Large intestine (tissue), 12 donors: ENCODE measurements around the gene PRSS48. TPM values are rescaled to one million over a fixed set of nuclear protein-coding genes. Genes with fewer than 3 reads are reported as not detected.
A peak's percentile ranks its signal among the peaks of the same experiment; 100 is the strongest.
"Not testable (repeated sequence)": the region's sequence is repeated elsewhere in the genome, so short reads cannot be mapped to it uniquely, and the experiment has no call there.

ENCODE experiments used
- DNase-seq, 2 donors: peaks; one replicate each; pipeline versions ENCODE4 v3.0.0 to v3.0.0-alpha.2; 2013
- H3K27ac ChIP-seq: one replicate; pipeline ENCODE4 v1.5.1; 2013; ENCODE audit warnings: low read length
- H3K27me3 ChIP-seq: 2 replicates; pipeline ENCODE4 v1.6.1; 2013; ENCODE audit warnings: low read length; ENCODE audit not compliant: control insufficient read depth, insufficient read depth
- H3K36me3 ChIP-seq: 2 replicates; pipeline ENCODE4 v1.6.1; 2013; ENCODE audit warnings: low read length; ENCODE audit not compliant: control insufficient read depth, insufficient read depth
- H3K4me1 ChIP-seq: one replicate; pipeline ENCODE4 v1.6.1; 2013; ENCODE audit warnings: low read length; ENCODE audit not compliant: control insufficient read depth, insufficient read depth
- H3K4me3 ChIP-seq: one replicate; pipeline ENCODE4 v1.5.1; 2013; ENCODE audit warnings: low read length
- H3K9me3 ChIP-seq: one replicate; pipeline ENCODE4 v1.6.1; 2013; ENCODE audit warnings: mild to moderate bottlenecking, low read depth, low read length, moderate library complexity; ENCODE audit not compliant: control insufficient read depth
- WGBS: methylation state at CpG from one replicate; pipeline ENCODE4 v1.1.5; 2013; ENCODE audit warnings: low lambda C conversion rate; ENCODE audit not compliant: insufficient coverage; 5-methylcytosine and 5-hydroxymethylcytosine counted together
- long read RNA-seq, 11 donors: transcript quantifications; one replicate each; lab custom pipeline, GENCODE V29; 2026
- polyA plus RNA-seq: library from polyadenylated mRNA; unstranded; fragments of 120-200 nt; gene quantifications from one replicate; pipeline ENCODE4 v1.2.1, GENCODE V29; 2013

Gene PRSS48, protein sequence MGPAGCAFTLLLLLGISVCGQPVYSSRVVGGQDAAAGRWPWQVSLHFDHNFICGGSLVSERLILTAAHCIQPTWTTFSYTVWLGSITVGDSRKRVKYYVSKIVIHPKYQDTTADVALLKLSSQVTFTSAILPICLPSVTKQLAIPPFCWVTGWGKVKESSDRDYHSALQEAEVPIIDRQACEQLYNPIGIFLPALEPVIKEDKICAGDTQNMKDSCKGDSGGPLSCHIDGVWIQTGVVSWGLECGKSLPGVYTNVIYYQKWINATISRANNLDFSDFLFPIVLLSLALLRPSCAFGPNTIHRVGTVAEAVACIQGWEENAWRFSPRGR
- not detected for polyA plus RNA-seq
- long read RNA-seq, donor 1 = 0 reads
- long read RNA-seq, donor 2 = 0 reads
- long read RNA-seq, donor 3 = 0 reads
- long read RNA-seq, donor 4 = 0 reads
- long read RNA-seq, donor 5, partial matches to known transcripts = 9 of 9 reads
- long read RNA-seq, donor 5, other reads (novel, unspliced or antisense) = 0 of 9 reads
- long read RNA-seq, donor 6 = 0 reads
- long read RNA-seq, donor 7 = 0 reads
- long read RNA-seq, donor 8 = 0 reads
- long read RNA-seq, donor 9 = 0 reads
- long read RNA-seq, donor 10 = 0 reads
- long read RNA-seq, donor 11 = 0 reads

DNA sequence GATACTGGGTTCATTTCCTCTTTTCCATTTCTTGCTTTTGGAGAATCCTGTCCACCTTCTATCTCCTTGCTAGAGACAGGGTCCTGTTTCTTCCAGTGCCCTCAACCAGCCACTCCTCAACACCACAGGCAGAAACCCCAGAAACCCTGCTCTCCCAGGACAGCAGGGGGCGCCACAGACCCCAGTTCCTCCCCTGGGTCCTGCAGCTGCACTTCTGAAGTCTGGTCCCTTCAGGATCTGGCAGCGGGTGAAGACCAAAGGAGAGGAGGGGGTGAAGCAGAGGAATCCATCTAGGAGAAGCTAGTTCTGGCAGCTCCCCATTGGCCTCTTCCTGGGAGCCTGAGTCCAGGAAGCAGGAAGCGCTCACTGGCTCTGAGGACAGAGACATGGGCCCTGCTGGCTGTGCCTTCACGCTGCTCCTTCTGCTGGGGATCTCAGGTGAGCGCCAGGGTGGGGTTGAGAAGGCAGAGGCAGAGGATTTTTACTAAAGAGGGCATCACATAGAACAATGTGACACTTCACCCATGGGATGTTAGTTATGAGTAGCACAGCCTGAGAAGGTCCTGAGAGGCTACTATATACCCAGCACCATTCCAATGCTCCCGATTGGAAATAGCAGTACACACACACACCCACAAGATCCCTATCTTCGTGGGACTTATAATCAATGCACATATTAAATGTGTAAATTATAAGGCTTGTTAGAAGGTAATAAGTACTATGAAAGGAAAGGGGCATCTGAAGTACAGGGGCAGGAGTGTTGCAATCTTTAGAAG, at the start of gene PRSS48:
TSS of gene PRSS48 (plus strand) at position 375 of the 776 bp plus-strand sequence. CDS start at position 387, 12 bp downstream.
- Histone ChIP-seq H3K9me3 (no peaks in the 10 kb centered on the region), H3K27me3 (no peaks in the 10 kb centered on the region), H3K27ac (no peak within 1 kb of the TSS), H3K36me3 (no peaks in the 10 kb centered on the region), H3K4me1 (peaks cover 6% of the 10 kb centered on the region), H3K4me3 (no peak within 1 kb of the TSS)
- peak; percentile 57 to 63 for DNase-seq
- 40% methylated on average over 1 of the region's 7 CpGs for WGBS

GRCh38 chr4:151227172-151227571, 49.8 kb upstream of the PRSS48 start:
- 100% methylated on average over 1 of the region's 1 CpG for whole genome bisulfite sequencing
- Histone ChIP-seq H3K36me3 (peaks cover 8% of the 10 kb centered on the region), H3K4me3 (no peak overlapping the region)

GRCh38 chr4:151227731-151228130, 49.2 kb upstream of the PRSS48 start:
- DNase-seq = no peak
- WGBS = no CpG with 5 or more reads among the region's 3 CpGs
- no peaks in the 10 kb centered on the region for H3K4me1 ChIP-seq

More at GRCh38 chr4:151227172-151227571, 49.8 kb upstream of the PRSS48 start:
- H3K27me3 ChIP-seq = no peaks in the 10 kb centered on the region
- H3K9me3 ChIP-seq = no peaks in the 10 kb centered on the region
- no peaks in the 10 kb centered on the region for H3K4me1 ChIP-seq
- no peak for DNase-seq
- H3K27ac ChIP-seq = no peak overlapping the region

DNA sequence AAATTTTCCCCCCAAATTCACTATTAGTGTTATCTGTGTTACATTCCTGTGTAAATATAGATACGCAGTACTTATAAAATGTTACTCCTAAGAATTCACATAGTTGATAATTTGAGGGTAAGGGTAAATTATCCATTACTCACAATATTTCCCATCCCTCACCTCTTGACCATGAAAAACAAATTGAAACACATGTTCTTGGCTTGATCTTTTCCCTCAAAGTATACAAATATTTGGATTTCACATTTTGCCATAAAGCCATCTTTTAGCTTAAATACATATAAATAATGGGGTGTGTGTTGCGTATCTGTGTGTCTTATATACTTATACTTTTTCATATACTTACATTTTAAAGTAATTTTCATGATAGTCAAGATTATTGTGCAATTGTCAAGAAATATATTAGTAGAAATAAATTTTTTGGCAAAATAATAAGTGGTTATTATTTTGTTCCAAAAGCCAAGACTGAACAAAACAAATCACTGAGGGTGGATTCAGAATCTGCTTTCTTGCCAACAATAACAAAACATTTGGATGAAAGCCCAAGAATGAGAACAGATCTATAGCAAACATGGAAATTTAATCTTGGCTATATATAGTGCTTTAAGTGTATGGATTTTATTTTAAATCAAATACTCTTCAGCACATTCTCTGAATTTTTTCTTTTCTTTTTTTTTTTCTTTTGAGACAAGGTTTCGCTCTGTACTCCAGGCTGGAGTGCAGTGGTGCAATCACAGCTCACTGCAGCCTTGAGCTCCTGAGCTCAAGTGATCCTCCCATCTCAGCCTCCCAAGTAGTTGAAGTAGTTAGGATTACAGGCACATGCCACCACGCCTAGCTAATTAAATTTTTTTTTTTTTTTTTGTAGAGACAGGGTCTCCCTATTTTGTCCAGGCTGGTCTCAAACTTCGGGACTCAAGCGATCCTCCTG, 48.5 kb upstream of the PRSS48 start:
- Histone ChIP-seq H3K27me3 (no peaks in the 10 kb centered on the region), H3K9me3 (no peaks in the 10 kb centered on the region), H3K36me3 (peaks cover 7% of the 10 kb centered on the region), H3K27ac (no peak overlapping the region), H3K4me3 (no peak overlapping the region), H3K4me1 (no peaks in the 10 kb centered on the region)
- WGBS = 100% methylated on average over 2 of the region's 6 CpGs
- no peak for DNase-seq

More at GRCh38 chr4:151227731-151228130, 49.2 kb upstream of the PRSS48 start:
- Histone ChIP-seq H3K27me3 (no peaks in the 10 kb centered on the region), H3K27ac (peak overlapping the region; percentile 12), H3K36me3 (peaks cover 8% of the 10 kb centered on the region), H3K9me3 (no peaks in the 10 kb centered on the region), H3K4me3 (no peak overlapping the region)

GRCh38 chr4:151231915-151232595, 44.9 kb upstream of the PRSS48 start:
- Histone ChIP-seq H3K36me3 (peaks cover 7% of the 10 kb centered on the region), H3K4me1 (no peaks in the 10 kb centered on the region), H3K27ac (no peak overlapping the region), H3K27me3 (no peaks in the 10 kb centered on the region), H3K9me3 (no peaks in the 10 kb centered on the region), H3K4me3 (no peak overlapping the region)
- no peak for DNase-seq
- WGBS = 100% methylated on average over 2 of the region's 7 CpGs

- no peak overlapping the region for H3K4me3 ChIP-seq
- H3K27ac ChIP-seq = no peak overlapping the region
- H3K36me3 ChIP-seq = peaks cover 7% of the 10 kb centered on the region
- no peak for DNase-seq
- H3K9me3 ChIP-seq = no peaks in the 10 kb centered on the region
- no peaks in the 10 kb centered on the region for H3K4me1 ChIP-seq
- no CpG with 5 or more reads among the region's 5 CpGs for WGBS
- H3K27me3 ChIP-seq = no peaks in the 10 kb centered on the region
Observed at GRCh38 chr4:151233600-151233999, 43.4 kb upstream of the PRSS48 start.

DNA sequence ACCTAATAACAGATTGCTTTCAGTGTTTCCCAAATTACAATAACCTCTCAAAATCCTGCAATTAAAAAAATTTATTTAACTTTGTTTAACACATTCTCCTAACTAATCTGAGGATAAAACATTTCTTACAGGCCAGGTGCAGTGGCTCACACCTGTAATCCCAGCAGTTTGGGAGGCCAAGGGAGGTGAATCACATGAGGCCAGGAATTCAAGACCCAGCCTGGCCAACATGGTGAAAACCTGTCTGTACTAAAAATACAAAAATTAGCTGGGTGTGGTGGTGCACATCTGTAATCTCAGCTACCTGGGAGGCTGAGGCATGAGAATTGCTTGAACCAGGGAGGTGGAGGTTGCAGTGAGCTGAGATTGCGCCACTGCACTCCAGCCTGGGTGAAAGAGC, 41.6 kb upstream of the PRSS48 start:
- not testable (repeated sequence) for H3K36me3 ChIP-seq, H3K4me3 ChIP-seq, H3K27me3 ChIP-seq, H3K9me3 ChIP-seq, DNase-seq, H3K4me1 ChIP-seq, H3K27ac ChIP-seq
- no CpG with 5 or more reads among the region's 1 CpG for WGBS

DNA sequence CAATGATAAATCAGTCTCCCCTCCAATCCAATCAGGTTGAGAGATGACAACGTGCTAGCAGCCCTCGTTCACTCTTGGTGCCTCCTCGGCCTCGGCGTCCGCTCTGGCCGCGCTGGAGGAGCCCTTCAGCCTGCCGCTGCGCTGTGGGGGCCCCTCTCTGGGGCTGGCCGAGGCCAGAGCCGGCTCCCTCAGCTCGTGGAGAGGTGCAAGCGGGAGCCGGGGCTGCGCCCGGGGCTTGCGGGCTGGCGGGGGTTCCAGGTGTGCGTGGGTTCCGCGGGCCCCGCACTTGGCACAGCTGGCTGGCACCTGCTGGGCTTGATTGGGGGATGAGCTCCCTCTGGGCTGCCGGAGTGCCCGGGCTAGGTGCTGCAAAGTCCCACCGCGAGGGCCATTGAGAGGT, 40.9 kb upstream of the PRSS48 start:
- no peak overlapping the region for H3K27ac ChIP-seq
- H3K9me3 ChIP-seq = no peaks in the 10 kb centered on the region
- WGBS = no CpG with 5 or more reads among the region's 27 CpGs
- H3K36me3 ChIP-seq = peaks cover 2% of the 10 kb centered on the region
- H3K4me3 ChIP-seq = no peak overlapping the region
- DNase-seq = no peak
- no peaks in the 10 kb centered on the region for H3K27me3 ChIP-seq
- H3K4me1 ChIP-seq = no peaks in the 10 kb centered on the region

DNA sequence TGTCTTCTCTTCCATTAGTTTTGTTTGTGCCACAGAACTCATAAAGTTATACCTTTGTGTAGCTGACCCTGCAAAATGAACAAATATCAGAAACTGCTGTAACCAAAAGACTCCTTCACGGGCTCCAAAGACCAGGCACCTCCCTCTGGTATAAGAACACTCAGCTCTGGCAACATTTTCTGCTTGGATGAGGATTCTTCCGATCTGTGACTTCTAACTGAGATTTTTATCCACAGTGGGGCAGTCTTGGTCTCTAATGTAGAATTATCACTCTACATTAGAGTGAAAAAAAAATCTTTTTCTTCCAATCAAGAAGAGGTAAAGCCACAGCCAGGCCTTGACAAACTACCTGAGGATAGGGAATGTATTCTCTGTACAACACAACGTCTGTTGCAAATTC, 38.5 kb upstream of the PRSS48 start:
- H3K4me3 ChIP-seq = no peak overlapping the region
- peaks cover 2% of the 10 kb centered on the region for H3K36me3 ChIP-seq
- H3K27me3 ChIP-seq = no peaks in the 10 kb centered on the region
- WGBS = no CpG with 5 or more reads among the region's 3 CpGs
- H3K4me1 ChIP-seq = peaks cover 2% of the 10 kb centered on the region
- no peak overlapping the region for H3K27ac ChIP-seq
- no peak for DNase-seq
- H3K9me3 ChIP-seq = no peaks in the 10 kb centered on the region
